Effector CD8-positive, alpha-beta T cell (primary cell): ENCODE measurements around the gene PCBP3.

Experiments used
- DNase-seq: peaks from one replicate; lab custom pipeline; 2025; lab: John Stamatoyannopoulos, UW

PCBP3 gene

DNA sequence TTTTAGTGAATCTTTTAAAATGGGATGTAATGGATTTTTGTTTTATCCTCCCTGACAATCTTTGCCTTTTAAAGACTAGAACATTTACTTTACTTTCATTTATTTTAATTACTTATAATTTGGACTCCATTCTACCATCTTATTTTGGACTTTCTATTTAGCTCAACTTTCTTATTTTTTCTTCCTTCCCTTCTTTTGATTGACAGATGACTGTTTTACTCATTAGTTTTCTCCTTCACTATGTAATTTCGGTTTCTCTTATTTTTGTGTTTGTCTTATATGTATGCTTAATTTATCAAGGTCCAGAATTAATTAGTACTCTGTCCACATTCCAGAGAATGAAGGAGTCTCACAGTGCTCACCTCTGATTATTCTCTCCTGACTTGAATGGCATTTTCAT is 109.9 kb downstream of the PCBP3 start:
- no peak for DNase-seq

DNA sequence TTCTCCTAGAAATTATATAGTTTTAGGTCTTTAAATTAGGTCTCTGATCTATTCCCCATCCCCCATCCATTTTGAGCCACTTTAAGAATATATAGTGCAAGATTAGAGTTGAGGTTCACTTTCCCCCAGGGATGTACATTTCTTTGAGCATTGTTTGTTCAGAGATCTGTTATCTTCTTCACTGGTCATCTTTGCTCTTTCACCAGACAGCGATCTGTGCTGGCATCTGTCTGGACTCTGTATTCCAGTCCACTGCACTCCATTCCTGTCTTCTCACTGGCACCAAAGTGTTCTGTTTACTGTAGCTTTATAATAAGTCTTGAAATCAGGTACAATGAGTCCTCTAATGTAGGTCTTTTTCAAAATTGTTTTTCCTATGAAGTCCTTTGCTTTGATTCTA is 112.5 kb downstream of the PCBP3 start:
- no peak for DNase-seq

DNA sequence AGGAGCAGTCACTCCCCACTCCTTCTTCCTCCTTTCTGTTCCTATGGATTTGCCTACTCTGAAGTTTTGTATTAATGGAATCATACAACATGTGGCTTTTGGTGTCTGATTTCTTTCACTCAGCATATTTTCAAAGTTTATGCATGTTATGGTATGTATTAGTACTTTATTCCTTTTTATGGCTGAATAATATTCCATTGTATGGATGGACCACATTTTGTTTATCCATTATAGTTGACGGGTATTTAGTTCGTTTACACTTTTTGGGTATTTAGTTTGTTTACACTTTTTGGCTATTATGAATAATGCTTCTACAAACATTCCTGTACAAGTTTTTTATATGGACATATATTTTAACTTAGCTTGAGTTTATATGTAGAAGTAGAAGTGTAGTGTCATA is 113.1 kb downstream of the PCBP3 start:
- DNase-seq = no peak

DNA sequence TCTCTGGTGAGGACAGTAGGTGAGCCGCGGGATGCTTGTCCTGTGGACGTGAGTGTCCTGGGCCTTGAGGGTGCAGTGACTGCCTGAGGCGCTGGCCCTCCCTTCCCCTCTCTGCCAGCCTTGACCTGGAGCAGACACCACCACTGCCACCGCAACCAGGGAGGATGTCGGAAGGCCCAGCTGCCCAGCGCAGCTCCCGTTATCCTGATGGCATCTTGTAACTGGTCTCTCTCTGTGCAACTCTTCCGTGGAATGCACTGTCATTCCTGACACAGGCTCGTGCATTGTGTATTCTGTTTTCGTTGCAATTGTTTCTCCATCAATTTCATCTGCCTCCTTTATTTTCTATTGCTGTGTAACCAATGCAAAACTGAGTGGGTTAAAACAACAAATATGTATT is 118.2 kb downstream of the PCBP3 start:
- no peak for DNase-seq

DNA sequence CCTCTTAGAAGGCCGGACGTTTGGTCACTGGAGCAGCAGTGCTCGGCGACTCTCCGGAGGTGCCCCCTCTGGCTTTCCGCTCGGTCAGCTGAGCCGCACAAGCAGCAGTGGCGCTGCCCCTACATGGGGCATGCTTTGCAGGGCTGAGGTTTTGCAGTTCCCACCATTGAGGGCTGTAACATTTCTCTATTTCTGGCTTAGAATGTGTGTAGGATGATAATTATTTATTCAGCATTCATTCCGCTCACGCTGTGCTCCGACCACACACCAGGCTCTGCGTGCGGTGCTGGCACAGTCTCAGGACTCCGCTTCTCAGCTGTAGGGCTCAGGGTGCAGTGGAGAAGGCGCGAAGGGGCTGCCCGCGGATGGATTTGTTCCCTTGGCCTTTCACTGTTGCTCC is 119.5 kb downstream of the PCBP3 start:
- no peak for DNase-seq

DNA sequence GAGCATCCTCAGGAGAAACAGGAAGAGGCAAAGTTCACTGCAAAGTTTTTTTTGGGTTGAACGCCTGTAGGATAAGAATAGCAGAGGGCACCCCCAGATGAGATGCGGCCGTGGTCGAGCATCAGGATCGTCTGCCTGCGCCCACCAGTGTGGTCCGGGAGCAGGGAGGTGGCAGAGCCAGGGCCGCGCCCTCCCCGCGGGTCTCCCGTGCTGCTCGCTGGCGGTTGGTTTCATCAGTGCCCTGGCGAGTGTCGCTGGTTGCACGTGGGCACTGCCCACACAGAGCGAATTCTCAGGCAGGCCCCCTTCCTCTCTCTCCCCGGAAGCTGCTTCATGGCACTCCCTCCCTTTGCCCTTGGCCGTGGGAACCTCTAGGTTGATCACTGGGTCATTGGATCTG is 120.0 kb downstream of the PCBP3 start:
- no peak for DNase-seq

DNA sequence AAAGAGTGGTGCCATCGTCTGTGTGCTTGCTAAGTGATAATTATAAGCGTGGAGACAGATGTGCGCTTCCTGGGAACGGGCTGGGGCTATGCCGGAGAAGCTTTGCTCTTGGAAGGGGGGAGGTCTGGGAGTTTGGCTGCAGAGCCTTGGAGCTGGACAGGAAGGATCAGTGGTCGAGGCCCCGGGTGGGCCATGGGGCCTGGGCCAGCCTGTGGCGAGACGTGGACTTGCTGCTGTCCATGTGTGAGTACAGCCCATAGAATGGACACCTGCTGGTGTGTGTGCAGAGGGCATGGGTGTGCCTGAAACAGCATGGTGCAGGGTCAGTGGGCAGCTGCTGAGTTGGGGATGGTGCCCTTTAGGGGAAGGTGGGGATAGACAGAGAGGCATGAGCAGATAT is 121.3 kb downstream of the PCBP3 start:
- no peak for DNase-seq

DNA sequence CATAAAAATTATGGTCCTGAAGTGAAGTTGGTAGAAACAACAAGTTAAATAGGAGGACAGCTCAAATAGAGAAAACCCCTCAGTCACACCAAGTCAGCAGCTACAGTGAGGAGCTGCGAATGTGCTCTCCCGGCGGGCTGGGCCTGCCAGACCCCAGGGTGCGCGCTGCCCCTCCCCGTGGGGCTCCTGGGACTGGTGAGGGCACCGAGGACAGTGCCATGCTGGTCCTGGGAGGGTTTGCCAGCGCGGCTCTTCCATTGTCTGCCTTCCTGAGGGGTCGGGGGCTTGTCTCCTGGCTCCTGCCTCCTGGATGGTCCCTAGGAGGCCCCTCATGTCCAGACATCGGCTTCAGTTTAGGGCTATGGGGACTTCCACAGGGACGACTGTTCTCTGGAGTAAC is 121.8 kb downstream of the PCBP3 start:
- DNase-seq = no peak

DNA sequence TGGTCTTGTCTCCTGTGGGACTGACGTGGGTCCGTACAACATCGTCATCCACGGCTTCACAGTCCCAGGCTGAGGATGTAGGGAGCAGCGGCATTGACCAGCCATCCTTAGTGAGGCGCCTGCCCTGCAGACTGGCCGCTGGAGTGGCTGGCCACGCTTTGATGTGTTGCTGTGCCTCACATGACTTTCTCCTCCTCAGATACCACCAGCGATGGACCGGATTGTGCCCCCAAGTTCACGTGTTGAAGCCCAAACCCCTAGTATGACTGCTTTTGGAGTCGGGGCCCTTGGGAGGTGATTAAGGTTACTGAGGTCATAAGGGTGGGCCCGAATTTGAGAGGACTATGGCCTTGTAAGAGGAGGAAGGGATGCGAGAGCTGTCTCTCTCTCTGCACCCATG is 122.5 kb downstream of the PCBP3 start:
- DNase-seq = no peak

DNA sequence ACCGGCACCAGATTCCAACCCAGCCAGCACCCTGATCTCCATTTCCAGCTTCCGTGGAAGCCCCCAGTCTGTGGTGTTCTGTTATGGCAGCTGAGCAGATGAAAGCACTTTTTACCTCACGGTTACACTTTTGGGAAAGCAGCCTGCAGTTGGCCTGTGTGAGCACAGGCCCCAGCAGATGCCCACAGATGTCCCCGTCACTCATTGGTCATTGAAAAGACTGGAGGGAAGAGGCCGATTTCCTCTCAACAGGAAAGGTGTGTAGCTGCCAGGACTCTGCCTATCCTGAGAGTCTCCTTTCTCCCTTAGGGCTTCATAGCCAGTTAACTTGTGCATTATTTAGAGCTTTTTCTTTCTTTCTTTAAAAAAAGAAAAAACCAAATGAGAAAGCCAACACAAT is 123.0 kb downstream of the PCBP3 start:
- no peak for DNase-seq

DNA sequence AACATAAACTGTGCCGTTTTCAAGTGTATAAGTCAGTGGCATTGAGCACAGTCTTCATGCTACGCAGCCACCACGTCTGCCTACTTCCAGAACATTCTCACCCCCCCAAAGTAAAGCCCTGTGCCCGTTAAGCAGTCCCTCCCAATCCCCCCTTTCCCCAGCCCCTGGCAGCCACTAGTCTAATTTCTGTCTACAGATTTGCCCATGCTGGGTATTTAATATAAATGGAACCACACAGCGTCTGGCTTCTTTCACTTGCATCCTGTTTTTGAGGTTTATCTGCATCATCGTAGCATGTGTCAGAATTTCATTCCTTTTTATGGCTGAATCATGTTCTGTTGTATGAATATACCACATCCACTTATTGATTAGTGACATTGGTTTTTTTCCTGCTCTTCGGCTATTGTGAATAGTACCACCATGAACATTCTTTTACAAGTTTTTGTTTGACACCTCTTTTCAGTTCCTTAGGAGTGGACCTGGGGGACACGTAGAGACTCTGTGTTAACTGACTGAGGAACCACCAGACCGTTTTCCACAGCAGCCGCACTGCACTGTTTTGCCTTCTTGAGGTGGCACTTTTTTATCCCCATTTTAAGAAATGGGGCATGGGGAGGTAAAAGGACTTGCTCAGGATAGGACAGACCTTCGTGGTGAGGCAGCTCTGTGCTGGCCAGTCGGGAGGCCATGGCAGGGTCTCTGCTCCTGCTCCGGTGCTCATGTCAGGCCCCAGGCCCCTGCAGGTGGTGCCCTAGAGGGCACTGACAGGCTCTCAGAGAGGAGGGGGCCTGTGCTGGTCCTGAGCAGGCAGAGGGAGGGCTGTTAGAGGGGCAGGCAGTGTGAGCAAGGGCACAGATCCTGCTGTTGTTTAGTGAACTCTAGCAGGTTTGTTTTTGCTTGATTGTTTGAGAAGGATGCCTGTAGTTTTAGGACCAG is 123.8 kb downstream of the PCBP3 start:
- DNase-seq = no peak

DNA sequence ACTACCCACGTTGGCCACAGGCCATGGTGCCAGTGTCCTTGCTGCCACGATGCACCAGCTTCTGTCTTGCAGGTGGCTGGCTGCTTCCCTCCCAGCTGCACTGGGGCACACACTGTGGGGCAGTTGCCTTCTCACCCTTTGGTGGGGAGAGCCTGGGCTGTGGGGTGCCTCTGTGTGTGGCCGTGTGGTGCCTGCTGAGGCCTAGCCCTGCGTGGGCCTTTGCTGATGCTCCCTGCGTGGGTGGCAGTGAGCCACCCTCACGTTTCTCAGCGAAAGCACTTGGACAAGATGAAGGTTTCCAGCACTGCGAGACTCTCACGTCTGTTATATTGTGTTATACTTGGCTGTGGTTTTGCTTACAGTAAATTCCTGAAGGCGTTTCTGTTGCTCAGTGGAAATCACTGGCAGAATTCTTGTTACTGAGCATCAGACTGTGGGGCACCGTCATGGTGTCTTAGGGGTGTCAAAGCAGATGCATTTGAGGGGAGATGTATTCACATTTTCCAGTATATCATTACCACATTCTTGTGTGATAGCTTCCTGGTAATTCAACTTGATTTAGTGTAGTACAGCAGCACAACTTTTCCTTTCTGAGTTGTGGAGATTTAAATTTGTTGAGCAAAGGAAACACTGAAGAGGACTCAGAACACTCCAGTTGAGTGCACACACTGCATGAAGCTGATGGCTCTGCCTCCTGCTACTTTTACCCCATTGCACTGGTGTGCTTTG is 124.7 kb downstream of the PCBP3 start:
- no peak for DNase-seq

DNA sequence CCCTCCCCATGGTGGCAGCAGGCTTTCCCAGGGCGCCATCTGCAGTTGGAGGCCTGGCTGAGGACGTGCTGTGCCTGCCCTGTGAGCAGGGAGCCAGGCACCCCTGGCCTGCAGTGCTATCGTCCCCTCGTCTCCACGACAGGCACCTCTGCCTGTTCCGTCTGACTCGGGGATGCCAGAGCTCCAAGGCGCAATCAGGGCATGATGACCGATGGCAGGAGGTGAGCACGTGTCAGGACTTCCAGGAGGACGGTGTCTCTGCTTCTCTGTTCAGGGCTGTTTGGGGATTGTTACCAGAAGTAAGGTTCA is 125.2 kb downstream of the PCBP3 start:
- DNase-seq = no peak

DNA sequence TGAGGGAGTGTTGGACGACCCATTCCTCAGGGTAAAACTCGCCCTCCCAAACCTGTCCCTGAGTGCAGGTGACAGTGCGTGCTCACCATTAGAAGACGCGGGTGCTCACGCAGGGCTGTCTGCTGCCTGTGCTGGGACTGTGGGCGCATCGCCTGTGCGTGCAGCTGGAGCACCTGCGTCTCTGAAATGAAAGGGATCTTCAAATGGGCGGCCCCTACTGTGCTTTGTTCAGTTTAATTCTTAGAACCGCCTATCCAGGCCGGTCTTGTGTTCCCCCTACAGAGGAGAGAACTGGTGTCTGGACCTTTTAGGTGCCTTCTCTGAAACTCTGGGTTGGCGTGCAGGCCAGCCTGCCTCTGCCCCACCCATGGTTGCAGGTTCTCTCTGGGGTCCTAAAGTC is 125.8 kb downstream of the PCBP3 start:
- DNase-seq = no peak

DNA sequence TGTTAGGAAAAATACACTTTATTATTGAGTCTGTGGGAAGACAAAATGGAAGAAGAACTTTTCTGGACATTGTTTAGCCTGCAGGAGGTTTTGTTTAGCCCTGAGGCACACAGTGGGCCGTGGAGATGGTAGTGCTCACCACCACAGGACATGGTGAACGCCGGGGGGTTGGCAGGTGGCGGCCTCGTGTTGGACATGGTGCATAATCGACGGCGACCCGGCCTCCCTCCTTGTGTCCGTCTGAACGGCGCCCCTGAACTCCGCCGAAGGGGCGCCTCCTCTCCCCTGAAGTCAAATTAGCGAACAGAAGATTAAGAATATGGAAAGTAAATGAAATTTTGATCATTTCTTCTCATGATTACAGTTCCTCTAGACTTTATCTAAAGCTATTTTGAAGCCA is 126.4 kb downstream of the PCBP3 start:
- no peak for DNase-seq

DNA sequence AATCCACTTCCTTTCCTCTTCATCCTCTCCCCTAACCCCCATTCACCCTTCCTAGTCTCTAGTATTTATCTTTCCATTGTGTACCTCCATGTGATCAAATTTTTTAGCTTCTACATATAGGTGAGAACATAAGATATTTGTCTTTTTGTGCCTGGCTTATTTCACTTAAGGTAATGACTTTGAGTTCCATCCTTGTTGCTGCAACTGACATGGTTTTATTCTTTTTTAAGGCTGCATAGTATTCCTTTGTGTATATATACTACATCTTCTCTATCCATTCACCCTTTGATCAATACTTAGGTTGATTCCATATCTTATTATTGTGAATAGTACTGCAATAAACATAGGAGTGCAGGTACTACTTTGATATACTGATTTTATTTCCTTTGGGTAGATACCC is 128.7 kb downstream of the PCBP3 start:
- no peak for DNase-seq

DNA sequence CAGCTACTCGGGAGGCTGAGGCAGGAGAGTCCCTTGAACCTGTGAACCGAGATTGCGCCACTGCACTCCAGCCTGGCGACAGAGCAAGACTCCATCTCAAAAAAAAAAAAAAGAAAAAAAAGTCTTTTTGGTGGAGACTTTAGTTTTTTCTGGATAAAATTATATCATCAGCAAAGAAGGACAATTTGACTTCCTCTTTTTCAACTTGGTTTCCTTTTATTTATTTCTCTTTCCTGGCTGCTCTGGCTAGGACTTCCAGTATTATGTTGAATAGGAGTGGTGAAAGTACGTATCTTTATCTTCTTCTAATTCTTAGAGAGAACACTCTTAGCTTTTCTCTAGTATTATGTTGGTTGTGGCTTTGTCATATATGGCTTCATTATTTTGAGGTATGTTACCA is 130.8 kb downstream of the PCBP3 start:
- no peak for DNase-seq

DNA sequence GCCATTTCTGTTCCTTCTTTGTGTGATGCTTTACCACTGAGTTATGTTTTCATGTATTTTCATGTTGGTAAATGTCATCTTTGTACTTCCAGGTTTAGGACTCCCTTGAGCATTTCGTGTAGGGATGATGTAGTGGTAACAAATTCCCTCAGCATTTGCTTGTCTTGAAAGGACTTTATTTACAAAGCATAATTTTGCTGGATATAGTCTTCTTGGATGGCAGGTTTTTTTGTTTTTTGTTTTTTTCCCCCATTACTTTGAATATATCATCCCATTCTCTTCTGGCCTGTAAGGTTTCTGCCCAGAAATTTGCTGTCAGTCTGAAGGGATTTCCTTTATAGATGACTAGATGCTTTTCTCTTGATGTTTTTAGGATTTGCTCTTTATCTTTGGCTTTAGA is 133.4 kb downstream of the PCBP3 start:
- DNase-seq = no peak

DNA sequence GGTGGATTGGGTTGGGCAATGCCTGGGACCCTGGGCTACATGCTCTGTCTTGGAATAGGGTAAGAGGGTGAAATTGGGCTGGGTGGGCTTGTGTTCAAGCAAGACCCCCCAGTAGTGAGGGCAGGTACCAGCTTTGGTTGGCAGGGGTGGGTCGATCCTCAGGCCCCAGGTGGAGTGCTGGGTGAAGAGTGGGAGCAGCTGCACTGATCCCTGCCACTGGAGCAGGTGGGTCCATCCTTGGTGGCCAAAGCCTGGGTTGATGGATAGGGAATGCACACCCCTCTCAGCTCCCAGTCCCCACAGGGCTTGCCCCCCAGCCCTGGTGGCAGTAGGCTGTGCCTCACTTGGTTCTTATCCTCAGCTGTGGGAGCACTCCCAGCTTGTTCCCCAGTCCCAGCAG is 135.2 kb downstream of the PCBP3 start:
- no peak for DNase-seq

DNA sequence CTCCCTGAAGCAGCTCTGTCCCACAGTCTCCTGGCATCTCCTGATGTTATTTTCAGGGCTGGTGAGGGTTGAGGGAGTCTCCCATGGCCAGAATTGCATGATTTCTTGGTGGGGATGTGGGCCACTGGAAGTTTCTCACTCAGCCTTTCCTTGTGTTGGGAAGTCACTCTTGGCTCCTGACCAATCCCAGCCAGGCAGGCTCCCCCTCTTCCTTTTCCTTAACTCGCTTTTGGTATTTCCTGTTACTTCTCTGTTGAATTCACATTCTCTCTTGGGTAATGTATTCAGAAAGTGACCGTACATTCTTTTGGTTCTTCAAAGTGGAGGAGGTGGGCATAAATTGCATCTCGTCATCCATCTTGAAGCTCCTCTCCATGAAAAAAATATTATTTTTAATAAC is 135.7 kb downstream of the PCBP3 start:
- DNase-seq = no peak

DNA sequence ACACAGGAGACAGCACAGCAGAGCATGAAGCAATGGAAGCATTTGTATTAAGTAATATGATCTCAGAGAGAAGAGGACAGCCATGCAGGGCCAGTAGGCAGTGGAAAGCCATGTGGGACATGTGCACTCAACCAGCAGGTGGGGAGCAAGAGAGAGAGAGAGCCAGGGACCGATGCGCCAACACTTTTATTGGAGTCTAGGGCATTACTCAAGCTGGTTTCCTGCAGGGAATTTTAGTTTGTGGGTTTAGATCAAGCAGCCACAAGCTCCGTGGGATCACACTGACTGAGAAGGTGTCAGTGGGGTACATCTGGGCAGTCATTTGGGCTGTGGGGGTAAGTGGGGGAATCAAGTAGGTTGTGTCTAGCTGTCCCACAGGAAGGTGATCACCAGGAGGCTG is 137.1 kb downstream of the PCBP3 start:
- DNase-seq = no peak

DNA sequence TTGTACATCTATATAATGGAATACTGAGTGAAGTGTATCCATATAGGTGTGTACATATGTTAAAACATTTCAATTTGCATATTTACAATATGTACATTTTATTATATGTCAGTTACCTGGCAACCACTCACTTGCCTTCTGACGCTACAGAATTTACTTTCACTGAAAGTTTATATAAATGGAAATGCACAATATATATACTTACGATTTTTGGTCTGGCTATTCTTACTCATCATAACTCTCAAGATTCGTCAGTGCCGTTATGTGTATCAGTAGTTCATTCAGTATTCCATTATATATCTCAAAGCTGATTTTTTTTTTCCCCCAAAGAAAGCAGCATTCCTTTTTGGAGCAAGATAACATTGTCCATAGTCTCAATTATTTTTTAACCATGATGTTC is 138.2 kb downstream of the PCBP3 start:
- DNase-seq = no peak

DNA sequence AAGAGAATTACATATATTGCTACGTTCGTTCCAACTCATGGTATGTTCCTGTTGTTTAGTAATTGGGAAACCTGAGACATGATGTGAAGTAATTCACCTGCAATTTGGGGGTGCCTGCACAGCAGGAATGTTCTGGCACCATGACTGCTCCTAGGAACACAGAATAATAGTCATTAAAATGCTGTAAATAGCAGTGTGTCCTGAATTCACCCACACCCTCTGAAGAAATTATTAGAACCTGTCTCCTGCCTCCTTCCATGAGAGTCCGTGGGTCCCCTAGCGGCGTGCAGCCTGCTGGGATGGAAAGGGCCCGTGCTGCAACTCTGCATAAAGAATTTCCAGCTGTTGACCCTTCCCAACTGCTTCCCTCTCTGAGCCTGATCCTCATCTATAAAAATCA is 143.1 kb downstream of the PCBP3 start:
- no peak for DNase-seq

DNA sequence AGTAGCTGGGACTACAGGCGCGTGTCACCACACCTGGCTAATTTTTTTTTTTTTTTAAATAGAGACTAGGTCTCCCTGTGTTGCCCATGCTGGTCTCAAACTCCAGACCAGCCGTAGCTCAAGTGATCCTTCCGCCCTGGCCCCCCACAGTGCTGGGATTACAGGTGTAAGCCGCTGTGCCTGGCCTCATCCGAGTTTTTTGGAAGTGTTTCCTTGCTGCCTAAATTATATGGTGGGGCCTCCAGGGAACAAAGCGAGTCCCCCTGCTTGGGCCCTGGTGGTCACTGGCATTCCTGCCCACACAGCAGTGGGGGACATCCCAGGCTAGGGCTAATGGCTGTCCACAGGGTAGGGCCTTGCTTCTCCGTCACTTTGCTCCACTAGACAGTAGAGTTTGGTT is 143.8 kb downstream of the PCBP3 start:
- no peak for DNase-seq
